Effector CD4-positive, alpha-beta T cell (primary cell): Measurements from ENCODE around the gene RRP7A.
"Not testable (repeated sequence)": the region's sequence is repeated elsewhere in the genome, so short reads cannot be mapped to it uniquely, and the experiment has no call there.

Experiments used
- DNase-seq: peaks from one replicate; pipeline ENCODE4 v3.0.0-alpha.2; 2020

The RRP7A gene

DNA sequence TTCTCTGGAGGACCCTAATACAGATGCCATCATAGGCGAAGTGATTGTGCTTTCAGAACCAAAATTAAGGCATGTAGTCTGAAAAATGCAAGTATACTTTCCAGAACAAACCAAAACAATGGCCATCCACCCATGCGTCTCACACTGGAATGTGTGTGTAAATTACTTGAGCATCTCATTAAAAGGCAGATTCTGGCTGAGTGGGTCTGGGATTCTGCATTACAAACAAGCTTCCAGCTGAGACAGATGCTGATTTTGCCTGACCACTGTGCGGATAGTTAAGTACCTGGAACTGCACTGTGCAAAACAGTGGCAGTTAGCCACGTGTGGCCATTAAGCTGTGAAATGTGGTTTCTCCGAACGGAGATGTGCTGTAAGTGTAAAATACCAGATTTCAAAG is 26.2 kb downstream of the RRP7A start:
- DNase-seq: no peak

DNA sequence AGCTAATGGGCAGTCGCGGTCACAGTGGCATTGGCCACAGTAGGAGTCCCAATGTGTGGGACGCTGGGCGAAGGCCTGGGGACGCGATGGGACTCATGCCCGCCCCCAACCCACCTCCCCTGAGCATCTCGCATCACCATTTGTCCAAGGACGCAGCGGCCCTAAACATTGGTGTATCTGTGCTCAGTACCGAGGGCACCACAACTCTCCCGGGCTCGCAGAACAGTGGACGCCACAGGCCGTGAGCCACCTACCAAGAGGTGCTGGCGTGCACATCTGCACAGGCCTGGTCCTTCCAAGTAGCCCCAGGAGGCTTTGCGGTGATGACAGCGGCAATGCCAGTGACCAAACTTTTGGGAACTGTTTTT is 27.3 kb downstream of the RRP7A start:
- DNase-seq: no peak

DNA sequence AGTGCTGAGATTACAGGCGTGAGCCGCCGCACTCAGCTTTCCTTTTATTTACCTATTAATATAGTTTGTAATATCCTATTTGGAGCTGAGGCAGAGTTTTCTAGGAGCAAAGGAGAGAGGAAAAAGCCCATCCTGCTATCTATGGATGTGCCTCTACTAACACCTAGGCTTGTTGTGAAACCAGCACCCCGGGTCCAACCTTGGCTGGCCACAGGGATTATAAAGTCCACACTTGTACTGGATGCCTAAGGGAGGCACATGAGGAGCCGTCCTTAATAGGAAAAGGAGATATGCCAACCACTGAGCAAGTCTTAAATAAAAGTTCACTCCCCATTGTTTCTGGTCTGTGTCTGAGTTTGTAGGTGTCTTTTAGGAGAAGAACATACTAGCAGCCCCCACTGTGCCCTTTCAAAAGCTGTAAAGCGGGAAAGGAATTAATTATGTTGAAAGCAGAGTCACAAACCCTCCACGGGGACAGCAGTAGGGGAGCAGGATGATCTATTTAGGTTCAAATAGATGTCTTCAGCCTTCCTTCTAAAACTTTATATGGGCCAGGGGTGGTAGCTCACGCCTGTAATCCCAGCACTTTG is 29.3 kb downstream of the RRP7A start:
- DNase-seq: no peak

DNA sequence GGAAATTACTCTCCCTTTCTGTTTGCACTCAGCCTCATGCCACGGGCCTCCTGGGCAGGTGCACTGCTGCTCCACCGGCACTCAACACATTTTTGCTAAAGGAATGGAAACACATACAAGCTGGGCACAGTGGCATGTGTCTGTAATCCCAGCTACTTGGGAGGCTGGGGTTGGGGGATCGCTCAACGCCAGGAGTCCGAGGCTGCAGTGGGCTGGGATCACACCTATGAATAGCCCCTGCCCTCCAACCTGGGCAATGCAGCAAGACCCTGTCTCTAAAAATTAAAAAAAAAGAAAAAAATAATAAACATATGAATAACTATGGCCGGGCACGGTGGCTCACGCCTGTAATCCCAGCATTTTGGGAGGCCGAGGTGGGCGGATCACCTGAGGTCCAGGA is 30.6 kb downstream of the RRP7A start:
- DNase-seq: no peak

DNA sequence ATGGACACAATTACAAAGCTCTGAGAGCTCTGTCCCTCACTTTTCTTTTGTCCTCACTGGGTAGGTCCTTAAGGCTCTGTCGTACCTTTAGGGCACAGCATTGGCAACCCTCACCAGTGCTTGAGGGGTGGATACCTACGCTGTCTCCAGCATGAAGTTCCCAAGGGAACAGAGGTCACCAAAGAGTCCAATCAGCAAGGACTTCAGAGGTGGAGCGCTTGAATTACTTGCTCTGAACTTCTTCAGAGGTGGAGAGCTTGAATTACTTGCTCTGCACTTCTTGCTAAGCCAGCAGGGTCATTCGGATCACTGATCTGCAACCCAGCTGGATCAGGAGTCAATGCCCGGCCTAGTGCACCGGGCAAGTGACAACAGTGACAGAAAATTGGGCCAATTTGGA is 35.1 kb downstream of the RRP7A start:
- DNase-seq: no peak

DNA sequence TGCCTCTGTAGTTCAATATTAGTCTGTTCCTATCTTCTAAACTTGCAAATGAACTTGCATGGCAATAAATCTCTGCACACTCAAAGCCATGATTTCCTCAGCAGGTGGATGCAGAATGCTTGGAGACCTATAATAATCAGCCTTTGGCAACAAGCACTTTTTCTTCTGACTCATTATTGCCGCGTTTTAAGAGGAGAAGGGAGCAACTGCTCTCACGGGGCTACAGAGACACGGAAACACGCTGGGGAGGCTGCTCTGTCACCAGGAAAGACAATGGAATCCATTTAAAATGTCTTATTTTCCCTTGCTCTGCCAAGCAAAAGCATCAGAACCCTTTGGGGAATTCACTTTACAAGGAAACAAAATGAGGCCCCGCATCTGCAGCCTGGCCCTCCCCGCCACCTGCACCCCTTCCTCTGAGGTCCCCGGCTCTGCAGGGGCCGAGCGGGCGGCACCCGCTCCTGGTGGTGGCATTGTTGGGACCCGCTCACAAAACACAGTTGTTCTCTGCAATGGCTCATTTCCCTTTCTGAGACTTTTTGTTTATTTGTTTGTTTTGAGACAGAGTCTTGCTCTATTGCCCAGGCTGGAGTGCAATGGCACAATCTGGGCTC is 35.9 kb downstream of the RRP7A start:
- DNase-seq: not testable (repeated sequence)

- no peak for DNase-seq
Observed at GRCh38 chr22:42475122-42475521, 44.5 kb downstream of the RRP7A start.

DNA sequence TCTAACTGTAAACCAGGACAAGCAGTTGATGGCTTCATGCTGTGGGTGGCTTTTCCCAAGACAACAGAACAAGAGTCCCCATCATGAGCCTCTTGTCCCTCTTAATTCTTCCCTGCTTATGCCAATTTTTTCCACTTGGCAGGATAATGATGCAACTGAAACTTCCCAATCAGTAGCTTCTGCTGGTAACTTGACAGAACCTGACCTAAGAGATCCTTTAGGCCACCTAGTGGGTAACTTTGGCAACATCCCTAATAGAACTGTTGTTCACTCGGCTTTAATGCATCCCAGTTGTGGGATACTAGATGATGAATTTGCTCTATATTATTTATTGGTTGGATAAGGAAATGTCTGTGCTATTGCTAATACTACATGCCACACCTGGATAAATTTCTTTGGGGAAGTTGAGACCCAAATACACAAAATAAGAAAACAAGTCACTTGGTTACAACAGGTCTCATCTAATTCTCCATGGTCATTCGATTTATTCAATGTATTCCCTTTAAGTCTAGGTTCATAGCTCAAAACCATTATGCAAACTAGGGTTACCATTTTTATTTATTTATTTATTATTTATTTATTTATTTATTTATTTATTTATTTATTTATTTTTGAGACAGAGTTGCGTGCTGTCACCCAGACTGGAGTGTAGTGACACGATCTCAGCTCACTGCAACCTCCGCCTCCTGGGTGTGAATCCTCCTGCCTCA is 46.0 kb downstream of the RRP7A start:
- peak; percentile 3 for DNase-seq

- DNase-seq: no peak
Observed at GRCh38 chr22:42472671-42473070, 46.9 kb downstream of the RRP7A start.

- no peak for DNase-seq
Observed at GRCh38 chr22:42471441-42471840, 48.2 kb downstream of the RRP7A start.

DNA sequence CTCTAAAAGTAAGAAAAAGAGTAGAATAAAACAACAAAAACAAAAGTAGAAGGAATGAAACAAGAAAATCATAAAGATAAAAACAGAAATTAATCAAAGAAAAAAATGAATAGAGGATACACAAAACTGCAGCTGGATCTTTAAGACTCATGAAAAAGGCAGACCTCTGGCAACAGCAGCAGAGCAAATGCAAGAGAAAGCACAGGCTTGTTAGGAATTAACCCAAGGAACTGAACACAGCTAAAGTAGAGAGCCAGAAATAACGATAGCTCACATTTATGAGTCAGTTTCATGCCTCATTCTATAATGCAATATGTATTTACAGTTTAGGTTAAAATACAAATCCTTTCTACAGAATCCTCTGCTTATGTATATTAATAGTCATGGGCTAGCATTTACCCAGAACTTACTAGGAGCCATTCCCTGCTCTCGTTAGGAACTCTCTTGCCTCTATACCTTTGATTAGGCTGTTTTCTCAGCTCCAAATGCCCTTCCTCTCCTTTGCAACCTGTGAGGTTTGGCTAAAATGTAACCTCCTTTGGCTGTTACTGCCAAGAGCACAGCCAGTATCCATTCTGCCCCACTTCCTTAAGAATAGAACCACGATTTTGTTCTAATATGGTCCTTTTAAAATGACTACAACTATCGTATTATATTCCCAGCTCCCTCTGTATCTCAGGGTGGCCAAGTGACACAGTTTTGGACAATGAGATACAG is 49.1 kb downstream of the RRP7A start:
- DNase-seq: no peak

DNA sequence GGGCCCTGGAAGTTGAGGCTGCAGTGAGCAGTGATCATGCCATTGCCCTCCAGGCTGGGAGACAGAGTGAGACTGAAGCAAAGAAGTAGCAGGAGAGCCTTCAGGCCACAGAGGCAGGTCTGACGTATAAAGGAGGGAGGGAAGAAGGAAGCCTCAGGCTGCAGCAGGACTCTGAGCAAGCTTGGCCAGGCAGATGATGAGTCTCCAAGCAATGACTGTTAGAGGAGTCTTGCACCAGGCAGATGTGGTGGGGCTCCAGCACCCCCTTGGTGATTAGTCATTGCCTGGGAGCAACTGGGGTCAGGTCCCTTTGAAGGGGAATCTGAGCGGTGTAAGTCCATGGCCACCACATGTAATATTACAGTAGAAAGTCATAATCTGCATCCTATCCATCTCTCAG is 50.8 kb downstream of the RRP7A start:
- no peak for DNase-seq

- DNase-seq: no peak
Observed at GRCh38 chr22:42462016-42462415, 57.6 kb downstream of the RRP7A start.

GRCh38 chr22:42461511-42461910 is 58.1 kb downstream of the RRP7A start:
- DNase-seq: no peak
